ENCODE measurements around the gene ARG2.

- TF ChIP-seq, protein P1, sequence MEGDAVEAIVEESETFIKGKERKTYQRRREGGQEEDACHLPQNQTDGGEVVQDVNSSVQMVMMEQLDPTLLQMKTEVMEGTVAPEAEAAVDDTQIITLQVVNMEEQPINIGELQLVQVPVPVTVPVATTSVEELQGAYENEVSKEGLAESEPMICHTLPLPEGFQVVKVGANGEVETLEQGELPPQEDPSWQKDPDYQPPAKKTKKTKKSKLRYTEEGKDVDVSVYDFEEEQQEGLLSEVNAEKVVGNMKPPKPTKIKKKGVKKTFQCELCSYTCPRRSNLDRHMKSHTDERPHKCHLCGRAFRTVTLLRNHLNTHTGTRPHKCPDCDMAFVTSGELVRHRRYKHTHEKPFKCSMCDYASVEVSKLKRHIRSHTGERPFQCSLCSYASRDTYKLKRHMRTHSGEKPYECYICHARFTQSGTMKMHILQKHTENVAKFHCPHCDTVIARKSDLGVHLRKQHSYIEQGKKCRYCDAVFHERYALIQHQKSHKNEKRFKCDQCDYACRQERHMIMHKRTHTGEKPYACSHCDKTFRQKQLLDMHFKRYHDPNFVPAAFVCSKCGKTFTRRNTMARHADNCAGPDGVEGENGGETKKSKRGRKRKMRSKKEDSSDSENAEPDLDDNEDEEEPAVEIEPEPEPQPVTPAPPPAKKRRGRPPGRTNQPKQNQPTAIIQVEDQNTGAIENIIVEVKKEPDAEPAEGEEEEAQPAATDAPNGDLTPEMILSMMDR (IDR thresholded peaks at IDR 0.05): no peak
- no peak for TF ChIP-seq EZH2 (IDR thresholded peaks at IDR 0.05; ENCODE audit: borderline replicate concordance, insufficient read depth, low read depth, low read length, poor library complexity, severe bottlenecking)
These were observed 34.7 kb upstream of the ARG2 start for GRCh38 chr14:67584978-67585377.

Data from B cell (primary cell).